Measurements from ENCODE around the gene MRAP2. TPM values are rescaled to one million over a fixed set of nuclear protein-coding genes. Genes with fewer than 3 reads are reported as not detected.

MRAP2 gene
- total and polyA plus RNA-seq, 2 of the 13 experiments (the other 11 are each of a cell fraction or from before 2014, with no cell fraction given): 0.33 to 3.5 TPM

GRCh38 chr6:84065693-84066290 is 32.2 kb downstream of the MRAP2 start (continued):
- TF ChIP-seq ZNF281 (CRISPR knock-in tag; IDR thresholded peaks at IDR 0.05; ENCODE audit: borderline replicate concordance): no peak

- 0 out of 5 replicates have a peak, but pooled peaks cover 0 to 3% of the 10 kb centered on the region in 2 experiments for H3K27me3 ChIP-seq (ENCODE audit: control insufficient read depth in 1 of 2, insufficient read depth in 2 of 2, low read length in 2 of 2)
- no peak overlapping the region for H2AFZ ChIP-seq (ENCODE audit: low read length)
- no peaks in the 10 kb centered on the region for H4K20me1 ChIP-seq (ENCODE audit: insufficient read depth, low read length)
- no TSS peak for BruUV-seq (replicated peaks)
- H3K4me2 ChIP-seq (ENCODE audit: low read depth, low read length): no peak overlapping the region
- H3K9ac ChIP-seq (ENCODE audit: insufficient read depth, low read depth, low read length): no peak overlapping the region
- H3K4me1 ChIP-seq (ENCODE audit: insufficient read depth, low read length): no peaks in the 10 kb centered on the region
- DNase-seq (ENCODE audit: low spot score) (no peak), FAIRE-seq (no peak), ATAC-seq (no peak)
- no peak overlapping the region for H3K27ac ChIP-seq (ENCODE audit: extremely low read length, insufficient read depth, low read length)
- intact Hi-C loops (cut with micrococcal nuclease; ENCODE audit: unreplicated experiment): no loop called here
- CTCF ChIA-PET (ENCODE audit: low intra/inter-chr PET ratio, low total read pairs): no interaction called here
- no peaks in the 10 kb centered on the region for H3K79me2 ChIP-seq (ENCODE audit: insufficient read depth, low read length)
- H3K9me3 ChIP-seq (ENCODE audit: low read length): no peaks in the 10 kb centered on the region
- in situ Hi-C loops (cut with HindIII; ENCODE audit: extremely low pct_ligation_motif_present, low pct_unique_long_range_greater_than_20kb): no loop called here
- POLR2A ChIA-PET: no interaction called here
- 13% methylated on average over 3 of the region's 3 CpGs for WGBS (ENCODE audit: low lambda C conversion rate)
- no peak overlapping the region for H3K4me3 ChIP-seq (replicated peaks in 1 of 3; ENCODE audit: insufficient read depth in 1 of 3, low read depth in 2 of 3, low read length in 3 of 3)
- no peaks in the 10 kb centered on the region for H3K36me3 ChIP-seq (replicated peaks in 1 of 2; ENCODE audit: control insufficient read depth in 1 of 2, insufficient read depth in 2 of 2, low read length in 2 of 2)
- no peak for TF ChIP-seq ZNF24 (IDR thresholded peaks at IDR 0.05)
- no peak for TF ChIP-seq ATF7-NPFF (CRISPR knock-in tag; IDR thresholded peaks at IDR 0.05; ENCODE audit: low read depth)
- TF ChIP-seq SYNCRIP (IDR thresholded peaks at IDR 0.05; ENCODE audit: insufficient read depth, low read depth, low read length): no peak
- TF ChIP-seq ZBTB1 (CRISPR knock-in tag; IDR thresholded peaks at IDR 0.05; ENCODE audit: borderline replicate concordance): no peak
- no peak for TF ChIP-seq PRMT3 (CRISPR knock-in tag; IDR thresholded peaks at IDR 0.05; ENCODE audit: borderline replicate concordance, low read depth)
- TF ChIP-seq ZNF460 (CRISPR knock-in tag; IDR thresholded peaks at IDR 0.05; ENCODE audit: borderline replicate concordance): no peak
- TF ChIP-seq IKZF4 (CRISPR knock-in tag; IDR thresholded peaks at IDR 0.05; ENCODE audit: borderline replicate concordance, low read depth, not compliant biosample characterization): no peak
- no peak for TF ChIP-seq BATF2 (CRISPR knock-in tag; IDR thresholded peaks at IDR 0.05)
- TF ChIP-seq THYN1 (CRISPR knock-in tag; IDR thresholded peaks at IDR 0.05; ENCODE audit: borderline replicate concordance, low read depth): no peak
- TF ChIP-seq CREB3 (CRISPR knock-in tag; IDR thresholded peaks at IDR 0.05): no peak
- no peak for TF ChIP-seq SKI (IDR thresholded peaks at IDR 0.05; ENCODE audit: partially characterized antibody)
- no peak for TF ChIP-seq KMT2B (CRISPR knock-in tag; IDR thresholded peaks at IDR 0.05)
- no peak for TF ChIP-seq ZSCAN25 (CRISPR knock-in tag; IDR thresholded peaks at IDR 0.05)
- no peak for TF ChIP-seq EP300 (IDR thresholded peaks at IDR 0.05; ENCODE audit: low read depth in 2 of 2, low read length in 2 of 2)
- TF ChIP-seq EP300 (CRISPR knock-in tag; IDR thresholded peaks at IDR 0.05; ENCODE audit: borderline replicate concordance): no peak
- no peak for TF ChIP-seq CTCF (CRISPR knock-in tag; IDR thresholded peaks at IDR 0.05)
These were observed 33.0 kb downstream of the MRAP2 start for GRCh38 chr6:84066536-84066935.
